HepG2 (cell line): ENCODE results near the gene PDPK1. TPM values are rescaled to one million over a fixed set of nuclear protein-coding genes. Genes with fewer than 3 reads are reported as not detected.

Source experiments
- CREB1 ChIP-seq, 2 experiments: fragments of 450-650 bp in 1 of 2; IDR thresholded peaks; 2 replicates each; pipeline ENCODE4 v1.6.1; 2016 to 2017; ENCODE audit warnings: control low read depth in 1 of 2, mild to moderate bottlenecking in 1 of 2, missing compliant biosample characterization in 1 of 2, missing genetic modification characterization in 1 of 2
- CTCF ChIP-seq: sonication (generic); formaldehyde crosslinking; IDR thresholded peaks from 2 replicates; pipeline ENCODE4 v1.5.0; 2020; ENCODE audit warnings: mild to moderate bottlenecking, missing genetic modification reagents, moderate library complexity
- ELK4 ChIP-seq: sonication (generic); formaldehyde crosslinking; IDR thresholded peaks from 2 replicates; pipeline ENCODE4 v1.9.0; 2021; ENCODE audit warnings: missing genetic modification reagents, borderline replicate concordance
- ETS1 ChIP-seq: sonication (generic); formaldehyde crosslinking; IDR thresholded peaks from 2 replicates; pipeline ENCODE4 v1.4.0; 2020; ENCODE audit warnings: missing genetic modification reagents
- FOXO4 ChIP-seq: sonication (generic); formaldehyde crosslinking; conservative IDR thresholded peaks from 2 replicates; pipeline ENCODE4 v1.8.1; 2023; ENCODE audit warnings: missing genetic modification reagents
- IRF9 ChIP-seq: sonication (generic); formaldehyde crosslinking; IDR thresholded peaks from 2 replicates; pipeline ENCODE4 v1.8.0; 2022; ENCODE audit warnings: missing genetic modification reagents, mild to moderate bottlenecking, borderline replicate concordance
- RAD21 ChIP-seq: fragments of 450-650 bp; formaldehyde crosslinking; IDR thresholded peaks from 2 replicates; pipeline ENCODE4 v1.5.0; 2020; ENCODE audit warnings: mild to moderate bottlenecking
- TFAP4 ChIP-seq: sonication (generic); IDR thresholded peaks from 2 replicates; pipeline ENCODE4 v1.6.1; 2016; ENCODE audit warnings: low read depth, borderline replicate concordance
- ZBTB34 ChIP-seq: sonication (generic); formaldehyde crosslinking; IDR thresholded peaks from 2 replicates; pipeline ENCODE4 v1.8.0; 2022; ENCODE audit warnings: mild to moderate bottlenecking, missing genetic modification reagents
- ZKSCAN8 ChIP-seq: IDR thresholded peaks from 2 replicates; pipeline ENCODE4 v1.6.1; 2016; ENCODE audit warnings: borderline replicate concordance, missing genetic modification reagents, missing compliant biosample characterization
- ZNF432 ChIP-seq: sonication (generic); formaldehyde crosslinking; IDR thresholded peaks from 2 replicates; pipeline ENCODE4 v1.5.0; 2020; ENCODE audit warnings: missing genetic modification reagents, mild to moderate bottlenecking, borderline replicate concordance
- ZNF512B ChIP-seq: sonication (generic); formaldehyde crosslinking; IDR thresholded peaks from 2 replicates; pipeline ENCODE4 v1.5.1; 2020; ENCODE audit warnings: missing genetic modification reagents, mild to moderate bottlenecking, borderline replicate concordance
- ZNF563 ChIP-seq: sonication (generic); formaldehyde crosslinking; IDR thresholded peaks from 2 replicates; pipeline ENCODE4 v1.8.0; 2022; ENCODE audit warnings: mild to moderate bottlenecking, moderate library complexity, missing genetic modification reagents
- ZNF75D ChIP-seq: sonication (generic); formaldehyde crosslinking; IDR thresholded peaks from 2 replicates; pipeline ENCODE4 v1.8.1; 2023; ENCODE audit warnings: missing genetic modification reagents, mild to moderate bottlenecking, borderline replicate concordance
- polyA plus RNA-seq, 8 experiments: library from polyadenylated mRNA; depleted of rRNA in 3 of 8; stranded (reverse) in 7 of 8; unstranded in 1 of 8; fragments of >200 nt; fragmentation: Illumina TruSeq in 4 of 8; extraction: Trizol in 4 of 8; gene quantifications; 2 replicates each; pipeline versions ENCODE4 v1.2.1 to v1.2.3, GENCODE V29; 2011 to 2016; ENCODE audit warnings: low read depth in 4 of 8, missing spikeins in 1 of 8, mixed read lengths in 1 of 8; ENCODE audit not compliant: insufficient read depth in 1 of 8
- total RNA-seq, 5 experiments: library from RNA; depleted of rRNA; stranded (reverse); fragments of >200 nt; fragmentation: Illumina TruSeq; extraction: Trizol; gene quantifications; 2 replicates each; pipeline ENCODE4 v1.2.3, GENCODE V29; 2016; ENCODE audit warnings: low read depth in 1 of 5

PDPK1 gene
- total and polyA plus RNA-seq, 2 of the 13 experiments (the other 11 are each of a cell fraction or from before 2014, with no cell fraction given), result 59.6 to 129 TPM

- TF ChIP-seq ELK4 (no peak), ZNF512B (no peak), IRF9 (peak; percentile 29; the same call in 1 of the 2 replicates), ETS1 (CRISPR knock-in tag) (no peak), CTCF (peak; percentile 86), ZNF563 (CRISPR knock-in tag) (0 out of 2 replicates have a peak, but pooled peaks have one; percentile 25), TFAP4 (peak; percentile 76; the same call in 1 of the 2 replicates), FOXO4 (0 out of 2 replicates have a peak, but pooled peaks have one; percentile 58), ZNF75D (no peak), ZNF432 (CRISPR knock-in tag) (no peak), ZKSCAN8 (peak; percentile 82; the same call in 1 of the 2 replicates), CREB1 (IDR thresholded peaks at IDR 0.05) (no peak), CREB1 (CRISPR knock-in tag; IDR thresholded peaks at IDR 0.05) (peak; percentile 63), ZBTB34 (CRISPR knock-in tag) (peak; percentile 36; the same call in 1 of the 2 replicates), RAD21 (CRISPR knock-in tag) (peak; percentile 71; the same call in 1 of the 2 replicates)
These were observed 13.4 kb upstream of the PDPK1 start (continued) for GRCh38 chr16:2524339-2524938.
